Osteocyte (in vitro differentiated cells): Measurements from ENCODE around the gene GNG4. TPM values are rescaled to one million over a fixed set of nuclear protein-coding genes. Genes with fewer than 3 reads are reported as not detected.

Experiments used
- DNase-seq: peaks from one replicate; pipeline ENCODE4 v3.0.0; 2021; ENCODE audit warnings: mixed read lengths; ENCODE audit not compliant: unreplicated experiment; ENCODE audit errors: extremely low spot score
- H3K27ac Mint-ChIP-seq: one replicate; pipeline ENCODE4 v1.8.0; 2021; ENCODE audit warnings: mild to moderate bottlenecking, mixed read lengths; ENCODE audit not compliant: unreplicated experiment
- H3K27me3 Mint-ChIP-seq: one replicate; pipeline ENCODE4 v1.8.0; 2021; ENCODE audit warnings: mixed read lengths; ENCODE audit not compliant: unreplicated experiment
- H3K36me3 Mint-ChIP-seq: one replicate; pipeline ENCODE4 v1.8.0; 2021; ENCODE audit warnings: mixed read lengths; ENCODE audit not compliant: unreplicated experiment
- H3K4me1 Mint-ChIP-seq: one replicate; pipeline ENCODE4 v1.8.0; 2021; ENCODE audit warnings: mixed read lengths; ENCODE audit not compliant: unreplicated experiment
- H3K4me3 Mint-ChIP-seq: one replicate; pipeline ENCODE4 v1.8.0; 2021; ENCODE audit warnings: mild to moderate bottlenecking, moderate library complexity, mixed read lengths; ENCODE audit not compliant: unreplicated experiment
- H3K9me3 Mint-ChIP-seq: one replicate; pipeline ENCODE4 v1.8.0; 2021; ENCODE audit warnings: mixed read lengths; ENCODE audit not compliant: unreplicated experiment
- total RNA-seq: library from RNA; stranded (reverse); gene quantifications from 2 replicates; pipeline ENCODE4 v1.2.1, GENCODE V29; 2021
- TF ChIP-seq, protein P1 (sequence below): fragments of 200-600 bp; sonication (generic); IDR thresholded peaks from 2 replicates; pipeline ENCODE4 v1.5.0; 2021; ENCODE audit warnings: antibody characterized with exemption, mild to moderate bottlenecking, moderate library complexity

GNG4 gene
- total RNA-seq, 1 donor from 2014 or later: 0.83 TPM

DNA sequence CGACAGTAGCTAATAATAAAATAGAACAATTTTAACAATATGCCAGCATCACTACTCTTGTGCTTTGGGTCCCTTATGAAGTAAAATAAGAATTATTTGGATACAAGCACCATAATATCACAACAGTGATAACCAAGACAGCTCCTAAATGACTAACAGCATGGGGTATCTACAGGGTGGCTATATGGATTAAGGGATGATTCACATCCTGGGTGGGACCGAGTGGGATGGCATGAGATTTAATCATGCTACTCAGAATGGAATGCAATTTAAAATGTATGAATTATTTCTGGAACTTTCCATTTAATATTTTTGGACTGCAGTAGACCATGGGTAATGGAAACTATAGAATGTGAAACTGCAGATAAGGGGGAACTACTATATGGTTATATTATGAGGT lies 117.2 kb downstream of the GNG4 start:
- Mint-ChIP-seq H3K36me3 (no peaks in the 10 kb centered on the region), H3K9me3 (peaks cover 6% of the 10 kb centered on the region), H3K4me1 (peaks cover 10% of the 10 kb centered on the region), H3K27me3 (no peaks in the 10 kb centered on the region), H3K27ac (no peak overlapping the region), H3K4me3 (no peak overlapping the region)
- TF ChIP-seq, protein P1, sequence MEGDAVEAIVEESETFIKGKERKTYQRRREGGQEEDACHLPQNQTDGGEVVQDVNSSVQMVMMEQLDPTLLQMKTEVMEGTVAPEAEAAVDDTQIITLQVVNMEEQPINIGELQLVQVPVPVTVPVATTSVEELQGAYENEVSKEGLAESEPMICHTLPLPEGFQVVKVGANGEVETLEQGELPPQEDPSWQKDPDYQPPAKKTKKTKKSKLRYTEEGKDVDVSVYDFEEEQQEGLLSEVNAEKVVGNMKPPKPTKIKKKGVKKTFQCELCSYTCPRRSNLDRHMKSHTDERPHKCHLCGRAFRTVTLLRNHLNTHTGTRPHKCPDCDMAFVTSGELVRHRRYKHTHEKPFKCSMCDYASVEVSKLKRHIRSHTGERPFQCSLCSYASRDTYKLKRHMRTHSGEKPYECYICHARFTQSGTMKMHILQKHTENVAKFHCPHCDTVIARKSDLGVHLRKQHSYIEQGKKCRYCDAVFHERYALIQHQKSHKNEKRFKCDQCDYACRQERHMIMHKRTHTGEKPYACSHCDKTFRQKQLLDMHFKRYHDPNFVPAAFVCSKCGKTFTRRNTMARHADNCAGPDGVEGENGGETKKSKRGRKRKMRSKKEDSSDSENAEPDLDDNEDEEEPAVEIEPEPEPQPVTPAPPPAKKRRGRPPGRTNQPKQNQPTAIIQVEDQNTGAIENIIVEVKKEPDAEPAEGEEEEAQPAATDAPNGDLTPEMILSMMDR: no peak
- no peak for DNase-seq

DNA sequence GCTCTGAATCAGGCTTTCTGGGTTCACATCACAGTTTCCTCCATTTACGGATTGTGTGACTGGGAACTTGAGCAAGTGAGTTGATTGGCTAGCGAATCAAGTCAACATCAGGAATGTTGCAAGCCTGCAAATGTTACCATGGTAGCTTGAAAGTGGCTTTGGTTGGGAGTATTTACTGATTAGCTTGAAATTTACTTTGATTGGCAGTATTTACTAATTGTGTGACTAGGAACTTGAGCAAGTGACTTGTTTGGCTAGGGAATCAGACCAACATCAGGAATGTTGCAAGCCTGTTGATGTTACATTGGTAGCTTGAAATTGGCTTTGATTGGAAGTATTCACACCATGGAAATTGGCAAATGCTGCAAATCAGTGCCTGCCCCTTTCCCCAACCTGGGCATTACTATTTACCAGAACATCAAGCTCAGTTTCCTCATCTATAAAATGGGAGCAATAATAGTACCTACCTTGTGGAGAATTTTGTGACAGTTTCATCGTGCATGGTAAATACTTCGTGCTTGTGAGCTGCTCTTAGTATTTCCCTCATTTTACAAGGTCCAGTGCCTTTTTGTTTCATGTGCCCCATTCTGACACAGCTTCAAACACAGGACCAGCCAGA lies 122.3 kb downstream of the GNG4 start:
- DNase-seq: no peak
- Mint-ChIP-seq H3K9me3 (peaks cover 6% of the 10 kb centered on the region), H3K4me1 (peaks cover under 1% of the 10 kb centered on the region), H3K27me3 (no peaks in the 10 kb centered on the region), H3K36me3 (no peaks in the 10 kb centered on the region), H3K4me3 (no peak overlapping the region), H3K27ac (no peak overlapping the region)
- TF ChIP-seq, protein P1: no peak

DNA sequence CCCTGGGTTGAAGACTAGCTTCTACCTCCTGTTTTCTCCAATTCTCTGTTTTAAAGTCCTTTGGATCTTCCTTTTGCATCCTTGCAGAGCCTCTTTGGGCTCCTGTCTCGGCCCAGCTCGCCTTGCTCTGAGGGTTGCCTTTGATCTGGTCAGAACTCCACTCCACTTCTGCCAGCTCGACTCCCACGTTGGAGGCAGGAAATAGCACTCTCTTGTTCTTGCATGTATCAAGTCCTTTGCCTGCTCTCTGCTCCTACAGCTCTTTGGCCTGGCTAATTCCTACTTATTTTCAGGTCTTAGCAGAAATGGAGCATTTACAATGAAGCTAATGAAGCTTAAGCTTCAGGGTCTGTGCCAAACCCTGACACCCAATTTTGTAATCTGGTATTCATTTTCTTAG lies 124.3 kb downstream of the GNG4 start:
- H3K9me3 Mint-ChIP-seq: no peaks in the 10 kb centered on the region
- DNase-seq: no peak
- no peaks in the 10 kb centered on the region for H3K36me3 Mint-ChIP-seq
- no peak overlapping the region for H3K4me3 Mint-ChIP-seq
- TF ChIP-seq, protein P1: no peak
- H3K27ac Mint-ChIP-seq: no peak overlapping the region
- no peaks in the 10 kb centered on the region for H3K27me3 Mint-ChIP-seq
- H3K4me1 Mint-ChIP-seq: no peaks in the 10 kb centered on the region

DNA sequence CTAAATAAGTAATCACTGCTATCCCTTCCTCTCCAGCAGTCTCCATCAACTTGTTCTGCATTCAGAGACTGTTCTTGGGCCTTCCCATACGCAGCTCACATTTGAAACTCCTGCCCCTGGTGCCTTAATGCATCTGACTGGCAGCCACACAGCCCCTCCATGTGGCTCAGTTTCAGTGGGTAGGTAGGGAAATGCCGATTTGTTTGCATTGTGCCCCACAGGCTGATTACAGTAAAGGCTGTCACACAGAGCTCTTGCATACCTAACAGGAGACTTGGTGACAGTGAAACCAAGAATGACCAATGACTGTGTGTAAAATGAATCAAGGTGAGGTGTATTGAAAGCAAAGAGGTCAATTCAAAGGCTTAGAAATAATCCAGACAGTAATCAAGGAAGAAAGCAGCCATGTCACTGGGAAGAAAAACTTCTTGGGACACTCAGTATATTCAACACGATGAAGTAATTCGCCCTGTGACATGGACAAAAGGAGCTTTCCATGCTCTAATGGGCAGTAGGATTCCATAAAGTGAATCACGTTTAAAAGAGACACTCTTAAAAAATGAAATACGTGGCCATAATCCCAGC lies 132.6 kb downstream of the GNG4 start:
- TF ChIP-seq, protein P1: no peak
- Mint-ChIP-seq H3K27me3 (no peaks in the 10 kb centered on the region), H3K36me3 (no peaks in the 10 kb centered on the region), H3K4me1 (no peaks in the 10 kb centered on the region), H3K9me3 (no peaks in the 10 kb centered on the region), H3K27ac (no peak overlapping the region), H3K4me3 (no peak overlapping the region)
- no peak for DNase-seq

DNA sequence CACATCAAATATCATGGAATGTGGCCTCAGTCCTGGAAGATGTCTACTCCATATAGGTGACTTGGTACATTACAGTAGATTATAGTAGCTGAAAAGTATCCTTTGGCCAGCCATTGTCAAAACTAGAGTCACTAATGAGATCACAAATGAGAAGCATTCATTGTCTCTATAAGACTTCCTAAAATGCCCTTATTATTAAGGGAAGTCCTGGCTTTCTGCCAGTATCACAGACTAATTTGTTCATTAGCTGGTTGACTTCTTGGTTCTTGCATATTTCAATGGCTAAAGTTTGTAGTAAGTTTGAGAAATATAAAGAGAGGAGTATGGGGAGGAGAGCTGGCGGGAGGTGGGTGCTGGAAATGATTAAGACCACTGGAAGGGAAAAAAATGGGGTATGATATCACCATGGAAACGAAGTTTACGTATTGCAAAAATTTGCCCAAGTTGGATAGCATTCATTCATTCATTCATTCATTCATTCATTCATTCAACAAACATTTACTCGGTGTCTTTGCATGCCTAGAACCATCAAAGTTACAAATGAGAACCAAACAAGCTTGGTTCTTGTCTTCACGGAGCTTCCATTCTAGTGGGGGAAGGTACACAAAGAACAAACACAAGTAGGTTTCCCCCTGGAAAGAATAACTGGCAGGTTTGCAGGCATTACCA lies 133.6 kb downstream of the GNG4 start:
- Mint-ChIP-seq H3K36me3 (no peaks in the 10 kb centered on the region), H3K27ac (no peak overlapping the region), H3K9me3 (no peaks in the 10 kb centered on the region), H3K27me3 (no peaks in the 10 kb centered on the region), H3K4me3 (no peak overlapping the region), H3K4me1 (no peaks in the 10 kb centered on the region)
- TF ChIP-seq, protein P1: no peak
- no peak for DNase-seq
